Esophagus squamous epithelium (tissue), 5 donors: Measurements from ENCODE around the gene FGF11. TPM values are rescaled to one million over a fixed set of nuclear protein-coding genes. Genes with fewer than 3 reads are reported as not detected.

Source experiments
- DNase-seq: peaks from one replicate; lab custom pipeline; 2025; lab: John Stamatoyannopoulos, UW
- H3K27ac ChIP-seq, 4 donors: fragments of 200-600 bp; sonication (generic); one replicate each; pipeline ENCODE4 v1.5.1; 2016 to 2019; ENCODE audit warnings: mild to moderate bottlenecking in 1 of 4
- H3K27me3 ChIP-seq, 4 donors: fragments of 200-600 bp; sonication (generic); 1 replicate in 3 of 4; 2 replicates in 1 of 4; pipeline versions ENCODE4 v1.5.1 to v1.6.0; 2017 to 2021; ENCODE audit warnings: antibody characterized with exemption in 1 of 4
- H3K36me3 ChIP-seq, 3 donors: fragments of 200-600 bp; sonication (generic); one replicate each; pipeline ENCODE4 v1.5.1; 2016 to 2019
- H3K4me1 ChIP-seq, 3 donors: fragments of 200-600 bp; sonication (generic); one replicate each; pipeline ENCODE4 v1.5.1; 2017 to 2019
- H3K4me3 ChIP-seq, 4 donors: fragments of 200-600 bp; sonication (generic); 1 replicate in 3 of 4; 2 replicates in 1 of 4; pipeline ENCODE4 v1.5.1; 2016 to 2019; ENCODE audit warnings: mild to moderate bottlenecking in 2 of 4, moderate library complexity in 1 of 4
- H3K9me3 ChIP-seq, 3 donors: fragments of 200-600 bp; sonication (generic); one replicate each; pipeline ENCODE4 v1.5.1; 2016 to 2019
- POLR2A ChIP-seq, 4 donors: fragments of 450-650 bp; IDR thresholded peaks; one replicate each; pipeline ENCODE4 v1.6.1; 2017; ENCODE audit warnings: antibody characterized with exemption in 4 of 4, mild to moderate bottlenecking in 4 of 4, moderate library complexity in 3 of 4
- WGBS, 2 donors: methylation state at CpG; one replicate each; pipeline ENCODE4 v1.1.5; 2018; 5-methylcytosine and 5-hydroxymethylcytosine counted together
- intact Hi-C: fragments of 100-400 bp; cut with DNase I; formaldehyde crosslinking; loops from one replicate; pipeline ENCODE4 v1.15.0; 2022
- total RNA-seq, 4 donors: library from RNA; depleted of rRNA; stranded (reverse); fragments of >200 nt; gene quantifications; one replicate each; pipeline ENCODE4 v1.1.0, GENCODE V29; 2016
- TF ChIP-seq, protein P1 (sequence below), 6 experiments: fragments of 450-650 bp in 4 of 6; fragments of 200-600 bp in 2 of 6; sonication (generic) in 2 of 6; IDR thresholded peaks; one replicate each; pipeline ENCODE4 v1.5.1; 2016 to 2019; ENCODE audit warnings: antibody characterized with exemption in 6 of 6, mild to moderate bottlenecking in 4 of 6, moderate library complexity in 4 of 6
- donor health status: DM: yes; HTN: yes; CAD: no.

The FGF11 gene
- total RNA-seq, 4 donors from 2014 or later = 2.7 to 18.1 (median 6.1) TPM

DNA sequence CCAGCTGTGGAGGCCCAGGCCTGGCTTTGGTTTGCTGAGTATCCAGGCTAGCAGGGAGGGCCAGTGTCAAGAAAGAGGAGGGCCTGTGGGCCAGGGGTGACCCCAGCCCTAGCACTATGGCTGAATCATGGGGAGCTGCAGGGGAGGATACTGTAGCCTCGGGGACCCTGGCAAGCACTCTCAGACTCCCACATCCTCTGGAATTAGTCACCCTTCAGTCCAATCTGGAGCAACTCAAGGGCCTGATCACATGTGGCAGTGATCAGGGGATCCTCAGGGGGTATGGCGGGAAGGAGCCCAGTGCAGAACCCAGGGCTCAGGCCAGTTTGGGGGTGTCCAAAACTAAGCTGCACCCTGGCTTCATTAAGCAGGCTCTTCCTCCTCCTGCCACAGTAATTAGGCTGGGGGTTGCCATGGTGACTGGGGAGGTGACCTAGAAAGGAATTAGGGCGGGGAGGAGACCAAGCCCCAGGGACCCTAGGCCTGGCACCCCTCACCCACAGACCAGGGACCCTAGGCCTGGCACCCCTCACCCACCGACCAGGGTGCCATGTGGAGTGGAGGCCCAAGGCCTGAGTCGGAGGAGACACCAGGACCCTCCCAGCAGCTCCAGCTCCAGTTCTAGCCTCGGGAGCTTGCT lies 25.8 kb upstream of the FGF11 start:
- Histone ChIP-seq H3K27ac (no peak overlapping the region), H3K27me3 (no peaks in the 10 kb centered on the region), H3K9me3 (no peaks in the 10 kb centered on the region), H3K4me1 (no peaks in the 10 kb centered on the region), H3K4me3 (no peak overlapping the region), H3K36me3 (peaks cover 0 to 42% (median 0%) of the 10 kb centered on the region in 3 donors)
- intact Hi-C loops = no loop called here
- DNase-seq = no peak
- WGBS, 2 donors = 67% methylated on average over 2 of the region's 6 CpGs; no CpG with 5 or more reads in 1 of the 2 donors
- TF ChIP-seq, protein P1, sequence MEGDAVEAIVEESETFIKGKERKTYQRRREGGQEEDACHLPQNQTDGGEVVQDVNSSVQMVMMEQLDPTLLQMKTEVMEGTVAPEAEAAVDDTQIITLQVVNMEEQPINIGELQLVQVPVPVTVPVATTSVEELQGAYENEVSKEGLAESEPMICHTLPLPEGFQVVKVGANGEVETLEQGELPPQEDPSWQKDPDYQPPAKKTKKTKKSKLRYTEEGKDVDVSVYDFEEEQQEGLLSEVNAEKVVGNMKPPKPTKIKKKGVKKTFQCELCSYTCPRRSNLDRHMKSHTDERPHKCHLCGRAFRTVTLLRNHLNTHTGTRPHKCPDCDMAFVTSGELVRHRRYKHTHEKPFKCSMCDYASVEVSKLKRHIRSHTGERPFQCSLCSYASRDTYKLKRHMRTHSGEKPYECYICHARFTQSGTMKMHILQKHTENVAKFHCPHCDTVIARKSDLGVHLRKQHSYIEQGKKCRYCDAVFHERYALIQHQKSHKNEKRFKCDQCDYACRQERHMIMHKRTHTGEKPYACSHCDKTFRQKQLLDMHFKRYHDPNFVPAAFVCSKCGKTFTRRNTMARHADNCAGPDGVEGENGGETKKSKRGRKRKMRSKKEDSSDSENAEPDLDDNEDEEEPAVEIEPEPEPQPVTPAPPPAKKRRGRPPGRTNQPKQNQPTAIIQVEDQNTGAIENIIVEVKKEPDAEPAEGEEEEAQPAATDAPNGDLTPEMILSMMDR (IDR thresholded peaks at IDR 0.05) = no peak

DNA sequence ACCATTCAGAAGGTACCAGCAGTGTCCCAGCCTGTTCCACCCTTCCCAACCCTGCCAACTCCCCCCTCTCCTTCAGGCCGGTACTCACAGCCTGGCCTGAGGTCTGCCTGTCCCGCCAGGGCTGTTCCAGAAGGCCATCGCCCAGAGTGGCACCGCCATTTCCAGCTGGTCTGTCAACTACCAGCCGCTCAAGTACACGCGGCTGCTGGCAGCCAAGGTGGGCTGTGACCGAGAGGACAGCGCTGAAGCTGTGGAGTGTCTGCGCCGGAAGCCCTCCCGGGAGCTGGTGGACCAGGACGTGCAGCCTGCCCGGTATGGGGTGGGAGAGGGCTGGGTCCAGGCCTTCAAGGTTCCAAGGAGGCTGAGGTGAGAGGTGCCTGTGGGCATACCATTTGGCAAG lies 24.5 kb upstream of the FGF11 start:
- intact Hi-C loops = no loop called here
- no peaks in the 10 kb centered on the region for H3K9me3 ChIP-seq
- H3K4me1 ChIP-seq = no peaks in the 10 kb centered on the region
- TF ChIP-seq POLR2A (IDR thresholded peaks at IDR 0.05) = no peak
- TF ChIP-seq, protein P1 (IDR thresholded peaks at IDR 0.05) = no peak
- peaks cover 0 to 28% (median 0%) of the 10 kb centered on the region in 3 donors for H3K36me3 ChIP-seq
- no peaks in the 10 kb centered on the region for H3K27me3 ChIP-seq
- H3K27ac ChIP-seq = no peak overlapping the region
- H3K4me3 ChIP-seq = no peak overlapping the region
- WGBS, 2 donors = 93% methylated on average over 6 of the region's 14 CpGs; no CpG with 5 or more reads in 1 of the 2 donors
- no peak for DNase-seq

DNA sequence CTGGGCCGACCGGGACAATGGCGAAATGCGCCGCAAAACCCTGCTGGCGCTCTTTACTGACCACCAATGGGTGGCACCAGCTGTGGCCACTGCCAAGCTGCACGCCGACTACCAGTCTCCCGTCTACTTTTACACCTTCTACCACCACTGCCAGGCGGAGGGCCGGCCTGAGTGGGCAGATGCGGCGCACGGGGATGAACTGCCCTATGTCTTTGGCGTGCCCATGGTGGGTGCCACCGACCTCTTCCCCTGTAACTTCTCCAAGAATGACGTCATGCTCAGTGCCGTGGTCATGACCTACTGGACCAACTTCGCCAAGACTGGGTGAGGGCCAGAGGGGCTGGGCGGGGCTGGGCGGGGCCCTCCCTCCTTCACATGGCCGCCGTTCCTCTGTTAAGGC lies 23.5 kb upstream of the FGF11 start:
- Histone ChIP-seq H3K36me3 (peaks cover 0 to 22% (median 0%) of the 10 kb centered on the region in 3 donors), H3K9me3 (no peaks in the 10 kb centered on the region), H3K4me1 (no peaks in the 10 kb centered on the region), H3K27me3 (no peaks in the 10 kb centered on the region), H3K27ac (no peak overlapping the region), H3K4me3 (no peak overlapping the region)
- DNase-seq = no peak
- WGBS, 2 donors = 74 to 88% methylated on average over 5 to 6 of the region's 23 CpGs
- TF ChIP-seq, protein P1 (IDR thresholded peaks at IDR 0.05) = no peak
- no peak for TF ChIP-seq POLR2A (IDR thresholded peaks at IDR 0.05)
- intact Hi-C loops = no loop called here

DNA sequence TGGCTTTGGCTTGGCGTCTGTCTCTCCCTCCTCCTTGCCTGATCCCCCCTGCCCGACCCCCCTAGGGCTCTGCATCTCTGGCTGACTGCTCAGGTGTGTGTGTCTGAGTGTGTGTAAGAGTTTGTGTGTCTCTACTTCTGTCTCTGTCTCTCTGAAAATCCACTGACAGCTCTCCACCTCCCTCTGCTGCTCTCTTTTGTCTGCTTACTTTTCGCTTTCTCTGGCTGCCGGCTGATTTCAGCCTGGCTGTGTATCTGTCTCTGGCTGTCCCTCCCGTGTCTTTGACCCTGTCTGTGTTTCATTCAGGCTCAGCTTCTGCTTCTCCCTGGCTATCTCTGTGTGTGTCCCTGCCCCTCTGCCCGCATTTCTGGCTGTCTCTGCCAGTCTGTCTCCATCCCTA lies 23.0 kb upstream of the FGF11 start:
- H3K27ac ChIP-seq = no peak overlapping the region
- no peak for DNase-seq
- peaks cover 0 to 22% (median 0%) of the 10 kb centered on the region in 3 donors for H3K36me3 ChIP-seq
- H3K9me3 ChIP-seq = no peaks in the 10 kb centered on the region
- 70 to 82% methylated on average over 5 to 6 of the region's 6 CpGs for WGBS, 2 donors
- no peaks in the 10 kb centered on the region for H3K4me1 ChIP-seq
- no peaks in the 10 kb centered on the region for H3K27me3 ChIP-seq
- no peak for TF ChIP-seq POLR2A (IDR thresholded peaks at IDR 0.05)
- TF ChIP-seq, protein P1 (IDR thresholded peaks at IDR 0.05) = no peak
- intact Hi-C loops = no loop called here
- no peak overlapping the region for H3K4me3 ChIP-seq

DNA sequence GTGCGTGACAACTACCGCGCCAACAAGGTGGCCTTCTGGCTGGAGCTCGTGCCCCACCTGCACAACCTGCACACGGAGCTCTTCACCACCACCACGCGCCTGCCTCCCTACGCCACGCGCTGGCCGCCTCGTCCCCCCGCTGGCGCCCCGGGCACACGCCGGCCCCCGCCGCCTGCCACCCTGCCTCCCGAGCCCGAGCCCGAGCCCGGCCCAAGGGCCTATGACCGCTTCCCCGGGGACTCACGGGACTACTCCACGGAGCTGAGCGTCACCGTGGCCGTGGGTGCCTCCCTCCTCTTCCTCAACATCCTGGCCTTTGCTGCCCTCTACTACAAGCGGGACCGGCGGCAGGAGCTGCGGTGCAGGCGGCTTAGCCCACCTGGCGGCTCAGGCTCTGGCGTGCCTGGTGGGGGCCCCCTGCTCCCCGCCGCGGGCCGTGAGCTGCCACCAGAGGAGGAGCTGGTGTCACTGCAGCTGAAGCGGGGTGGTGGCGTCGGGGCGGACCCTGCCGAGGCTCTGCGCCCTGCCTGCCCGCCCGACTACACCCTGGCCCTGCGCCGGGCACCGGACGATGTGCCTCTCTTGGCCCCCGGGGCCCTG lies 22.2 kb upstream of the FGF11 start:
- 90 to 93% methylated on average over 5 to 16 of the region's 54 CpGs for WGBS, 2 donors
- intact Hi-C loops = no loop called here
- H3K36me3 ChIP-seq = peaks cover 0 to 22% (median 0%) of the 10 kb centered on the region in 3 donors
- no peaks in the 10 kb centered on the region for H3K4me1 ChIP-seq
- H3K4me3 ChIP-seq = no peak overlapping the region
- TF ChIP-seq POLR2A (IDR thresholded peaks at IDR 0.05) = no peak
- TF ChIP-seq, protein P1 (IDR thresholded peaks at IDR 0.05) = no peak
- no peak overlapping the region for H3K27ac ChIP-seq
- no peaks in the 10 kb centered on the region for H3K27me3 ChIP-seq
- no peaks in the 10 kb centered on the region for H3K9me3 ChIP-seq
- no peak for DNase-seq
